ENCODE results near the gene TCP11X2. TPM values are rescaled to one million over a fixed set of nuclear protein-coding genes. Genes with fewer than 3 reads are reported as not detected.
"Not testable (repeated sequence)": the region's sequence is repeated elsewhere in the genome, so short reads cannot be mapped to it uniquely, and the experiment has no call there.

The TCP11X2 gene
- not detected in 2 replicates for total RNA-seq

- intact Hi-C loops (cut with micrococcal nuclease) = not testable (repeated sequence)
Observed at GRCh38 chrX:102471762-102472220, at the start of gene TCP11X2. TSS of gene TCP11X2 (minus strand) at chrX:102471812.

GRCh38 chrX:102517326-102517725 is 45.7 kb upstream of the TCP11X2 start:
- intact Hi-C loops (cut with micrococcal nuclease) = loop anchor here (5.0 kb wide), 1 partner anchor 80 kb away; the partner anchor contains the start of gene ARMCX5

GRCh38 chrX:102515975-102516941 is 44.6 kb upstream of the TCP11X2 start, which contains the start of gene TMSB15A:
TSS of gene TMSB15A (minus strand) at chrX:102516739.
- intact Hi-C loops (cut with micrococcal nuclease) = loop anchor here (5.0 kb wide), 1 partner anchor 81 kb away; the partner anchor contains the start of gene ARMCX5

- intact Hi-C loops (cut with micrococcal nuclease) = no loop called here
Observed at GRCh38 chrX:102514536-102514935, 42.9 kb upstream of the TCP11X2 start.

- intact Hi-C loops (cut with micrococcal nuclease) = no loop called here
Observed at GRCh38 chrX:102498732-102499131, 27.1 kb upstream of the TCP11X2 start.

GRCh38 chrX:102491766-102492165 is 20.2 kb upstream of the TCP11X2 start:
- intact Hi-C loops (cut with micrococcal nuclease) = no loop called here

GRCh38 chrX:102478765-102479164 is 7.2 kb upstream of the TCP11X2 start:
- intact Hi-C loops (cut with micrococcal nuclease) = not testable (repeated sequence)

GRCh38 chrX:102470215-102470614 is 1.4 kb downstream of the TCP11X2 start:
- intact Hi-C loops (cut with micrococcal nuclease) = not testable (repeated sequence)

- intact Hi-C loops (cut with micrococcal nuclease) = not testable (repeated sequence)
Observed at GRCh38 chrX:102458615-102459014, 13.0 kb downstream of the TCP11X2 start.

GRCh38 chrX:102439908-102440307 is 31.7 kb downstream of the TCP11X2 start, which contains the start of gene NXF2B:
TSS of gene NXF2B (minus strand) at chrX:102440008. CDS start at chrX:102380036, 59,972 bp downstream.
- intact Hi-C loops (cut with micrococcal nuclease) = not testable (repeated sequence)

GRCh38 chrX:102414493-102414892 is 57.1 kb downstream of the TCP11X2 start:
- intact Hi-C loops (cut with micrococcal nuclease) = not testable (repeated sequence)

Other genes with a start within 250 kb of the TCP11X2 start
- gene NXF2, start 224.6 kb downstream of the TCP11X2 start, total RNA-seq = not detected in 2 replicates
- gene NXF2B, start 31.8 kb downstream of the TCP11X2 start, total RNA-seq = not detected in 2 replicates
- 0.39 and 0.50 TPM in 2 replicates for gene TMSB15A, start 44.9 kb upstream of the TCP11X2 start, total RNA-seq
- 7.5 TPM in 2 replicates for gene ARMCX5, start 127.7 kb upstream of the TCP11X2 start, total RNA-seq
- 0.48 and 0.70 TPM in 2 replicates for gene GPRASP1, start 179.7 kb upstream of the TCP11X2 start, total RNA-seq
- 0.25 and 0.30 TPM in 2 replicates for gene GPRASP2, start 240.6 kb upstream of the TCP11X2 start, total RNA-seq
- 1.3 and 1.9 TPM in 2 replicates for gene GPRASP3, start 248.9 kb upstream of the TCP11X2 start, total RNA-seq